ENCODE results near the gene ADIPOR2.

The ADIPOR2 gene

GRCh38 chr12:1800401-1801302, 109.8 kb downstream of the ADIPOR2 start:
- DNase-seq = no peak

- no peak for DNase-seq
Measured at GRCh38 chr12:1801303-1801975, 110.6 kb downstream of the ADIPOR2 start.

- DNase-seq = no peak
Measured at GRCh38 chr12:1803736-1804135, 112.9 kb downstream of the ADIPOR2 start.

- DNase-seq = peak; percentile 87
Measured at GRCh38 chr12:1804545-1805332, 113.9 kb downstream of the ADIPOR2 start.

GRCh38 chr12:1805441-1806081, 114.7 kb downstream of the ADIPOR2 start:
- DNase-seq = no peak

- no peak for DNase-seq
Measured at GRCh38 chr12:1806301-1807086, 115.6 kb downstream of the ADIPOR2 start.

- DNase-seq = no peak
Measured at GRCh38 chr12:1807087-1807860, 116.4 kb downstream of the ADIPOR2 start.

- DNase-seq = no peak
Measured at GRCh38 chr12:1808036-1808797, 117.3 kb downstream of the ADIPOR2 start.

GRCh38 chr12:1808798-1809480, 118.1 kb downstream of the ADIPOR2 start:
- peak; percentile 12 for DNase-seq

- DNase-seq = no peak
Measured at GRCh38 chr12:1809591-1810190, 118.8 kb downstream of the ADIPOR2 start.

- no peak for DNase-seq
Measured at GRCh38 chr12:1810201-1810930, 119.5 kb downstream of the ADIPOR2 start.

- no peak for DNase-seq
Measured at GRCh38 chr12:1810931-1811280, 120.0 kb downstream of the ADIPOR2 start.

GRCh38 chr12:1811281-1811947, 120.5 kb downstream of the ADIPOR2 start:
- peak; percentile 53 for DNase-seq

GRCh38 chr12:1811948-1812291, 121.0 kb downstream of the ADIPOR2 start:
- no peak for DNase-seq

- DNase-seq = no peak
Measured at GRCh38 chr12:1812650-1813302, 121.9 kb downstream of the ADIPOR2 start.

- no peak for DNase-seq
Measured at GRCh38 chr12:1814266-1814665, 123.4 kb downstream of the ADIPOR2 start.

- no peak for DNase-seq
Measured at GRCh38 chr12:1815108-1815507, 124.2 kb downstream of the ADIPOR2 start.
